ENCODE measurements around the gene RTEL1.
"Not testable (repeated sequence)": the region's sequence is repeated elsewhere in the genome, so short reads cannot be mapped to it uniquely, and the experiment has no call there.

DNA sequence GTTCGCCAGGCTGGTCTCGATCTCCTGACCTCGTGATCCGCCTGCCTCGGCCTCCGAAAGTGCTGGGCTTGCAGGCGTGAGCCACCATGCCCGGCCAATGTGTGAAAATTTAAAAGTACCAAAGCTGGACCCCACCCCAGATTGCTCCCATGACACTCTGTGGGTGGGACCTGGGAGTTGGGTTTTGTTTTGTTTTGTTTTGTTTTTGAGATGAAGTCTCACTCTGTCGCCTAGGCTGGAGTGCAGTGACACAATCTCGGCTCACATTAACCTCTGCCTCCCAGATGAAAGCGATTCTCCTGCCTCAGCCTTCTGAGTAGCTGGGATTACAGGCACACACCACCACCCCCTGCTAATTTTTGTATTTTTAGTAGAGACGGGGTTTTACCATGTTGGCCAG, 13.6 kb downstream of the RTEL1 start:
- TF ChIP-seq, protein P1, sequence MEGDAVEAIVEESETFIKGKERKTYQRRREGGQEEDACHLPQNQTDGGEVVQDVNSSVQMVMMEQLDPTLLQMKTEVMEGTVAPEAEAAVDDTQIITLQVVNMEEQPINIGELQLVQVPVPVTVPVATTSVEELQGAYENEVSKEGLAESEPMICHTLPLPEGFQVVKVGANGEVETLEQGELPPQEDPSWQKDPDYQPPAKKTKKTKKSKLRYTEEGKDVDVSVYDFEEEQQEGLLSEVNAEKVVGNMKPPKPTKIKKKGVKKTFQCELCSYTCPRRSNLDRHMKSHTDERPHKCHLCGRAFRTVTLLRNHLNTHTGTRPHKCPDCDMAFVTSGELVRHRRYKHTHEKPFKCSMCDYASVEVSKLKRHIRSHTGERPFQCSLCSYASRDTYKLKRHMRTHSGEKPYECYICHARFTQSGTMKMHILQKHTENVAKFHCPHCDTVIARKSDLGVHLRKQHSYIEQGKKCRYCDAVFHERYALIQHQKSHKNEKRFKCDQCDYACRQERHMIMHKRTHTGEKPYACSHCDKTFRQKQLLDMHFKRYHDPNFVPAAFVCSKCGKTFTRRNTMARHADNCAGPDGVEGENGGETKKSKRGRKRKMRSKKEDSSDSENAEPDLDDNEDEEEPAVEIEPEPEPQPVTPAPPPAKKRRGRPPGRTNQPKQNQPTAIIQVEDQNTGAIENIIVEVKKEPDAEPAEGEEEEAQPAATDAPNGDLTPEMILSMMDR (IDR thresholded peaks at IDR 0.05; ENCODE audit: poor library complexity, severe bottlenecking): not testable (repeated sequence)
- not testable (repeated sequence) for TF ChIP-seq POLR2AphosphoS5 (IDR thresholded peaks at IDR 0.05); EP300 (conservative IDR thresholded peaks at IDR 0.05; ENCODE audit: poor library complexity, severe bottlenecking); EZH2 (IDR thresholded peaks at IDR 0.05; ENCODE audit: borderline replicate concordance, insufficient read depth, low read length, poor library complexity, severe bottlenecking); SMC3 (conservative IDR thresholded peaks at IDR 0.05; ENCODE audit: poor library complexity)
- TF ChIP-seq, protein P2, sequence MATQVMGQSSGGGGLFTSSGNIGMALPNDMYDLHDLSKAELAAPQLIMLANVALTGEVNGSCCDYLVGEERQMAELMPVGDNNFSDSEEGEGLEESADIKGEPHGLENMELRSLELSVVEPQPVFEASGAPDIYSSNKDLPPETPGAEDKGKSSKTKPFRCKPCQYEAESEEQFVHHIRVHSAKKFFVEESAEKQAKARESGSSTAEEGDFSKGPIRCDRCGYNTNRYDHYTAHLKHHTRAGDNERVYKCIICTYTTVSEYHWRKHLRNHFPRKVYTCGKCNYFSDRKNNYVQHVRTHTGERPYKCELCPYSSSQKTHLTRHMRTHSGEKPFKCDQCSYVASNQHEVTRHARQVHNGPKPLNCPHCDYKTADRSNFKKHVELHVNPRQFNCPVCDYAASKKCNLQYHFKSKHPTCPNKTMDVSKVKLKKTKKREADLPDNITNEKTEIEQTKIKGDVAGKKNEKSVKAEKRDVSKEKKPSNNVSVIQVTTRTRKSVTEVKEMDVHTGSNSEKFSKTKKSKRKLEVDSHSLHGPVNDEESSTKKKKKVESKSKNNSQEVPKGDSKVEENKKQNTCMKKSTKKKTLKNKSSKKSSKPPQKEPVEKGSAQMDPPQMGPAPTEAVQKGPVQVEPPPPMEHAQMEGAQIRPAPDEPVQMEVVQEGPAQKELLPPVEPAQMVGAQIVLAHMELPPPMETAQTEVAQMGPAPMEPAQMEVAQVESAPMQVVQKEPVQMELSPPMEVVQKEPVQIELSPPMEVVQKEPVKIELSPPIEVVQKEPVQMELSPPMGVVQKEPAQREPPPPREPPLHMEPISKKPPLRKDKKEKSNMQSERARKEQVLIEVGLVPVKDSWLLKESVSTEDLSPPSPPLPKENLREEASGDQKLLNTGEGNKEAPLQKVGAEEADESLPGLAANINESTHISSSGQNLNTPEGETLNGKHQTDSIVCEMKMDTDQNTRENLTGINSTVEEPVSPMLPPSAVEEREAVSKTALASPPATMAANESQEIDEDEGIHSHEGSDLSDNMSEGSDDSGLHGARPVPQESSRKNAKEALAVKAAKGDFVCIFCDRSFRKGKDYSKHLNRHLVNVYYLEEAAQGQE (IDR thresholded peaks at IDR 0.05; ENCODE audit: borderline replicate concordance): not testable (repeated sequence)
